AG04450 (cell line): ENCODE data around the gene DDX54. TPM values are rescaled to one million over a fixed set of nuclear protein-coding genes. Genes with fewer than 3 reads are reported as not detected.

Source experiments
- CTCF ChIA-PET: fragments of 300-600, 350-600 bp; formaldehyde crosslinking; extraction: SDS; loops from one replicate; lab custom pipeline; 2022; ENCODE audit warnings: antibody characterized with exemption, inconsistent platforms; lab: Charles Lee
- POLR2A ChIA-PET: fragments of 350-600 bp; formaldehyde crosslinking; extraction: SDS; loops from one replicate; lab custom pipeline; 2021; ENCODE audit warnings: antibody characterized with exemption, inconsistent platforms; lab: Yijun Ruan, JAX
- DNase-seq: peaks from one replicate; pipeline ENCODE4 v3.0.0-alpha.2; 2011; ENCODE audit warnings: low read depth, low spot score
- H3K27ac ChIP-seq: one replicate; pipeline ENCODE4 v1.5.1; 2012; ENCODE audit warnings: low read depth, low read length, control low read depth
- H3K27me3 ChIP-seq: one replicate; pipeline ENCODE4 v1.6.0; 2012; ENCODE audit warnings: low read length; ENCODE audit not compliant: control insufficient read depth, insufficient read depth
- H3K4me3 ChIP-seq: 2 replicates; pipeline ENCODE4 v1.5.1; 2011; ENCODE audit warnings: mild to moderate bottlenecking, low read depth, low read length, control low read depth
- H3K9me3 ChIP-seq: 2 replicates; pipeline ENCODE4 v1.5.1; 2012; ENCODE audit warnings: low read length; ENCODE audit not compliant: control insufficient read depth, insufficient read depth
- polyA plus RNA-seq: library from polyadenylated mRNA; depleted of rRNA; stranded (reverse); fragments of >200 nt; gene quantifications from 2 replicates; pipeline ENCODE4 v1.2.3, GENCODE V29; 2011
- TF ChIP-seq, protein P1 (sequence below): IDR thresholded peaks from 2 replicates; pipeline ENCODE4 v1.5.1; 2011; ENCODE audit warnings: low read depth, low read length, control low read depth, inconsistent platforms

Gene DDX54
- polyA plus RNA-seq, 1 experiment = 26.9 TPM

DNA sequence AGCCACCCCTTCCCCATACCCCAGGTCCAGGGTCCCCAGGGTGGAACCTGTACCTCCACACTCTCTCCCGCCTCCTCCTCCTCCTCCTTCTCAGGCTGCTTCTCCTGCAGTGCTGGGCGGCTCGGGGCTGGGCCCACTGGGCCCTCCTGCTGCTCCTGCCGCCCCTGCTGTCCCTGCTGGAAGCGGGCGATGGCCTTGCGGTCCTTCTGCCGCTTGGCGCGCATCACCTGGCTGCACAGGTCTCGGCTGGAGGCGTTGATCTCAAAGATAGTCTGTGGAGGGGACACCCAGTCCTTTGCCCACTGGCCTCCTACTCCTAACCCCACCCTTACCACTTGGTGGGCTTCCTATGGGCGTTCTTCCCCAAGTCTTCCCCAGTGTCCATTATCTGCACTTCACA lies 21.3 kb downstream of the DDX54 start:
- TF ChIP-seq, protein P1, sequence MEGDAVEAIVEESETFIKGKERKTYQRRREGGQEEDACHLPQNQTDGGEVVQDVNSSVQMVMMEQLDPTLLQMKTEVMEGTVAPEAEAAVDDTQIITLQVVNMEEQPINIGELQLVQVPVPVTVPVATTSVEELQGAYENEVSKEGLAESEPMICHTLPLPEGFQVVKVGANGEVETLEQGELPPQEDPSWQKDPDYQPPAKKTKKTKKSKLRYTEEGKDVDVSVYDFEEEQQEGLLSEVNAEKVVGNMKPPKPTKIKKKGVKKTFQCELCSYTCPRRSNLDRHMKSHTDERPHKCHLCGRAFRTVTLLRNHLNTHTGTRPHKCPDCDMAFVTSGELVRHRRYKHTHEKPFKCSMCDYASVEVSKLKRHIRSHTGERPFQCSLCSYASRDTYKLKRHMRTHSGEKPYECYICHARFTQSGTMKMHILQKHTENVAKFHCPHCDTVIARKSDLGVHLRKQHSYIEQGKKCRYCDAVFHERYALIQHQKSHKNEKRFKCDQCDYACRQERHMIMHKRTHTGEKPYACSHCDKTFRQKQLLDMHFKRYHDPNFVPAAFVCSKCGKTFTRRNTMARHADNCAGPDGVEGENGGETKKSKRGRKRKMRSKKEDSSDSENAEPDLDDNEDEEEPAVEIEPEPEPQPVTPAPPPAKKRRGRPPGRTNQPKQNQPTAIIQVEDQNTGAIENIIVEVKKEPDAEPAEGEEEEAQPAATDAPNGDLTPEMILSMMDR = no peak
- Histone ChIP-seq H3K27me3 (no peaks in the 10 kb centered on the region), H3K4me3 (no peak overlapping the region), H3K27ac (no peak overlapping the region), H3K9me3 (no peaks in the 10 kb centered on the region; the same call in 1 of the 2 replicates)
- no peak for DNase-seq
- POLR2A ChIA-PET = no interaction called here
- CTCF ChIA-PET = interaction anchor here (1.8 kb wide), 1 partner anchor 171 kb away, joined by 4 read pairs; no protein-coding TSS in a partner anchor

DNA sequence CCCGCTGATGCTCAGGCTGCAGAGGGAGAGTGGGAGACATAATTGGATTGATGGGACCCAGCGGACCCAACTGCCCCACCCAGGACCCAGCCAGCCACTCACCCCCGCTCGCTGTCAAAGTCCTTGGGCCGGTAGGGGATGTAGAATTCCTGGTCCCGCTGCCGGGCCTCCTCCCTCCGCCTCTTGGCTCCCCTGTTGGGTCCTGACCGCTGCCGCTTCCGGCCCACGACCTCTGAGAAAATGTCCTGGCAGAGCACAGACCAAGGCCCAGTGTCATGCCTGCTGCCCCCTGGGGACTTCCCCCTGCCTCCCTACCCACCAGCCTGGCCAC lies 22.3 kb downstream of the DDX54 start:
- Histone ChIP-seq H3K27me3 (no peaks in the 10 kb centered on the region), H3K27ac (no peak overlapping the region), H3K9me3 (no peaks in the 10 kb centered on the region; the same call in 1 of the 2 replicates), H3K4me3 (no peak overlapping the region)
- ChIA-PET POLR2A (no interaction called here), CTCF (interaction anchor here (1.8 to 2.1 kb wide), 4 partner anchors 9 to 170 kb away, joined by 4 to 9 read pairs (median 6); no protein-coding TSS in a partner anchor)
- TF ChIP-seq, protein P1 = no peak
- no peak for DNase-seq

- Histone ChIP-seq H3K4me3 (no peak overlapping the region), H3K27me3 (no peaks in the 10 kb centered on the region), H3K27ac (no peak overlapping the region), H3K9me3 (no peaks in the 10 kb centered on the region; the same call in 1 of the 2 replicates)
- ChIA-PET POLR2A (interaction anchor here (0.6 kb wide), 1 partner anchor 9 kb away, joined by 3 read pairs; no protein-coding TSS in a partner anchor), CTCF (interaction anchor here (1.8 to 2.1 kb wide), 4 partner anchors 10 to 169 kb away, joined by 4 to 9 read pairs (median 6); no protein-coding TSS in a partner anchor)
- TF ChIP-seq, protein P1 = no peak
- no peak for DNase-seq
Observed at GRCh38 chr12:113162102-113163029, 22.9 kb downstream of the DDX54 start.

DNA sequence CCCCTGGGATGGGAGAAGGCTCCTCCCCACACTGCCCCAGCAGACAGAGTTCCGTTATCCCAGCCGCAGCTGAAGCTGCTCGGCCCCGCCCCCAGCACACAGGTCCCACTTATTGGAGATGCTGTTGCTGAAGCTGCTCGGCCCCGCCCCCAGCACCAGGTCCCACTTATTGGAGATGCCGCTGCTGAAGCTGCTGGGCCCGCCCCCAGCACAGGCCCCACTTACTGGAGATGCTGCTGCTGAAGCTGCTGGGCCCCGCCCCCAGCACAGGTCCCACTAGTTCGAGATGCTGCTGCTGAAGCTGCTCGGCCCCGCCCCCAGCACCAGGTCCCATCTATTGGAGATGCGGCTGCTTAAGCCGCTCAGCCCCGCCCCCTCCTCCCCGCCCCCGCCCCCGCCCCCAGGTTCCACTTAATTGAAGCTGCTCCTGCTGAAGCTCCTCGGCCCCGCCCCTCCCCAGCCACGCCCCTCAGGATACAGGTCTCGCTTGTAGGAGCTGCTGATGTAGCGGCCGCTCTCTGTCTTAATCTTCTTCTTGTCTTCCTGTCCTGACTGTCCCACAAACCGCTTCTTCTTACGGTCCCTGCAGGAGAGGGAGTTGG lies 23.8 kb downstream of the DDX54 start:
- TF ChIP-seq, protein P1 = no peak
- Histone ChIP-seq H3K4me3 (no peak overlapping the region), H3K27me3 (no peaks in the 10 kb centered on the region), H3K27ac (no peak overlapping the region), H3K9me3 (no peaks in the 10 kb centered on the region; the same call in 1 of the 2 replicates)
- no peak for DNase-seq
- ChIA-PET CTCF (interaction anchor here (1.9 to 2.1 kb wide), 2 partner anchors 12 to 113 kb away, joined by 7 to 9 read pairs; no protein-coding TSS in a partner anchor), POLR2A (interaction anchor here (0.6 kb wide), 1 partner anchor 10 kb away, joined by 3 read pairs; no protein-coding TSS in a partner anchor)
